Endothelial cell of umbilical vein (primary cell): Measurements from ENCODE around the gene TOPAZ1. TPM values are rescaled to one million over a fixed set of nuclear protein-coding genes. Genes with fewer than 3 reads are reported as not detected.

Experiments used
- BruUV-seq: library from RNA; stranded (reverse); fragments of 400-500 nt; replicated peaks from 2 replicates; lab custom pipeline; 2021; lab: Mats Ljungman, UMichigan
- CTCF ChIA-PET: fragments of 300-600, 350-600 bp; sonication (Branson Sonifier 250); formaldehyde crosslinking; loops from one replicate; lab custom pipeline; 2021; ENCODE audit warnings: antibody characterized with exemption, inconsistent platforms; lab: Charles Lee
- POLR2A ChIA-PET: fragments of 300-600, 350-600 bp; sonication (Branson Sonifier 250); formaldehyde crosslinking; loops from one replicate; lab custom pipeline; 2021; ENCODE audit warnings: antibody characterized with exemption, inconsistent platforms; lab: Charles Lee
- DNase-seq: peaks from one replicate; pipeline ENCODE4 v3.0.0-alpha.2; 2011; ENCODE audit warnings: low read depth, low spot score
- FAIRE-seq: peaks from 2 replicates; lab custom pipeline; 2011; peaks lifted over from hg19 to GRCh38; lab: Jason Lieb, UNC
- H2AFZ ChIP-seq: 2 replicates; pipeline ENCODE4 v1.6.0; 2012; ENCODE audit warnings: low read depth, low read length, control low read depth, inconsistent platforms
- H3K27ac ChIP-seq: 2 replicates; pipeline ENCODE4 v1.5.1; 2011; ENCODE audit warnings: low read depth, mild to moderate bottlenecking, control low read depth, low read length, moderate library complexity; ENCODE audit not compliant: insufficient read depth
- H3K27me3 ChIP-seq, 2 experiments: 2 replicates each; pipeline versions ENCODE4 v1.6.0 to v1.6.1; 2011; ENCODE audit warnings: low read length in 2 of 2, mixed read lengths in 1 of 2; ENCODE audit not compliant: control insufficient read depth in 2 of 2, insufficient read depth in 2 of 2
- H3K36me3 ChIP-seq, 2 experiments: 2 replicates in 1 of 2; 3 replicates in 1 of 2; pipeline ENCODE4 v1.5.1; 2011; ENCODE audit warnings: low read length in 2 of 2, mild to moderate bottlenecking in 1 of 2, moderate library complexity in 1 of 2; ENCODE audit not compliant: control insufficient read depth in 2 of 2, insufficient read depth in 2 of 2; ENCODE audit errors: extremely low read depth in 1 of 2
- H3K4me1 ChIP-seq: 3 replicates; pipeline ENCODE4 v1.5.1; 2011; ENCODE audit warnings: mild to moderate bottlenecking, low read length; ENCODE audit not compliant: control insufficient read depth, insufficient read depth; ENCODE audit errors: extremely low read depth
- H3K4me2 ChIP-seq: 2 replicates; pipeline ENCODE4 v1.6.1; 2011; ENCODE audit warnings: low read length, control low read depth, mixed read lengths; ENCODE audit not compliant: insufficient read depth
- H3K4me3 ChIP-seq, 3 experiments: fragments of 200-600 bp in 1 of 3; sonication (generic), shearing (Covaris generic) in 1 of 3; replicated peaks in 1 of 3; 2 replicates each; pipeline ENCODE4 v1.5.1; 2011 to 2016; ENCODE audit warnings: control low read depth in 3 of 3, low read length in 3 of 3, mild to moderate bottlenecking in 2 of 3, inconsistent platforms in 1 of 3, low read depth in 1 of 3, moderate library complexity in 1 of 3; ENCODE audit not compliant: insufficient read depth in 1 of 3
- H3K79me2 ChIP-seq: 2 replicates; pipeline ENCODE4 v1.6.0; 2012; ENCODE audit warnings: low read length, inconsistent platforms; ENCODE audit not compliant: control insufficient read depth, insufficient read depth
- H3K9ac ChIP-seq: replicated peaks from 2 replicates; pipeline ENCODE3; 2011; ENCODE audit warnings: low read length, control low read depth; ENCODE audit not compliant: insufficient read depth; ENCODE audit errors: extremely low read depth
- H3K9me1 ChIP-seq: replicated peaks from 3 replicates; pipeline ENCODE4 v1.6.0; 2011; ENCODE audit warnings: mild to moderate bottlenecking, low read length; ENCODE audit not compliant: control insufficient read depth, insufficient read depth; ENCODE audit errors: extremely low read depth
- H3K9me3 ChIP-seq: replicated peaks from 2 replicates; pipeline ENCODE4 v1.5.1; 2012; ENCODE audit warnings: low read length, inconsistent platforms; ENCODE audit not compliant: control insufficient read depth, insufficient read depth
- H4K20me1 ChIP-seq: replicated peaks from 2 replicates; pipeline ENCODE3; 2011; ENCODE audit warnings: mild to moderate bottlenecking, low read length; ENCODE audit not compliant: control insufficient read depth, insufficient read depth; ENCODE audit errors: extremely low read depth
- EZH2 ChIP-seq: IDR thresholded peaks from 2 replicates; pipeline ENCODE4 v1.6.1; 2012; ENCODE audit warnings: borderline replicate concordance, low read depth, mild to moderate bottlenecking, moderate library complexity, low read length, inconsistent platforms; ENCODE audit not compliant: severe bottlenecking
- FOS ChIP-seq: IDR thresholded peaks from 2 replicates; pipeline ENCODE4 v1.6.1; 2011; ENCODE audit warnings: mild to moderate bottlenecking, low read length, moderate library complexity, borderline replicate concordance; ENCODE audit not compliant: insufficient read depth
- GATA2 ChIP-seq: IDR thresholded peaks from 2 replicates; pipeline ENCODE4 v1.7.0; 2011; ENCODE audit warnings: low read depth, mild to moderate bottlenecking, moderate library complexity, mixed read lengths, low read length; ENCODE audit not compliant: insufficient read length, insufficient read depth
- JUN ChIP-seq: IDR thresholded peaks from 2 replicates; pipeline ENCODE4 v1.6.1; 2011; ENCODE audit warnings: borderline replicate concordance, low read depth; ENCODE audit not compliant: insufficient read length, insufficient read depth
- MAX ChIP-seq: IDR thresholded peaks from 2 replicates; pipeline ENCODE4 v1.6.1; 2011; ENCODE audit not compliant: insufficient read depth, insufficient read length
- MYC ChIP-seq: IDR thresholded peaks from one replicate; pipeline ENCODE4 v1.6.1; 2011; ENCODE audit warnings: mild to moderate bottlenecking, low read depth, low read length
- POLR2A ChIP-seq: IDR thresholded peaks from 2 replicates; pipeline ENCODE4 v1.6.1; 2012; ENCODE audit warnings: low read depth, mild to moderate bottlenecking, control low read depth, low read length
- POLR2AphosphoS5 ChIP-seq: IDR thresholded peaks from 2 replicates; pipeline ENCODE4 v1.6.1; 2012; ENCODE audit warnings: low read depth, mild to moderate bottlenecking, control low read depth, low read length, moderate library complexity; ENCODE audit not compliant: insufficient read depth
- dilution Hi-C: fragments of 300-500 bp; cut with MboI; formaldehyde crosslinking; loops from one replicate; pipeline ENCODE4 v1.15.0; 2019; ENCODE audit warnings: low sequenced_read_pairs; ENCODE audit not compliant: extremely low pct_ligation_motif_present
- intact Hi-C: fragments of 100-400 bp; cut with micrococcal nuclease; formaldehyde crosslinking; loops from one replicate; pipeline ENCODE4 v1.10.0; 2022
- polyA plus RNA-seq, 4 experiments: library from polyadenylated mRNA; depleted of rRNA in 3 of 4; stranded (reverse) in 3 of 4; unstranded in 1 of 4; fragments of >200 nt; gene quantifications; 2 replicates each; pipeline versions ENCODE4 v1.2.1 to v1.2.3, GENCODE V29; 2011 to 2012; ENCODE audit warnings: missing spikeins in 1 of 4
- total RNA-seq: library from RNA; stranded (reverse); gene quantifications from 2 replicates; pipeline ENCODE4 v1.2.3, GENCODE V29; 2021
- TF ChIP-seq, protein P1 (sequence below), 2 donors: IDR thresholded peaks; 1 replicate in 1 of 2; 2 replicates in 1 of 2; pipeline ENCODE4 v1.5.1; 2011; ENCODE audit warnings: low read length in 2 of 2, mild to moderate bottlenecking in 2 of 2, moderate library complexity in 2 of 2, control low read depth in 1 of 2, inconsistent platforms in 1 of 2, low read depth in 1 of 2; ENCODE audit not compliant: insufficient read depth in 1 of 2; ENCODE audit errors: extremely low read depth in 1 of 2

TOPAZ1 gene
- total and polyA plus RNA-seq, 2 donors (not counting 3 experiments of a cell fraction or from before 2014, with no cell fraction given) = not detected

DNA sequence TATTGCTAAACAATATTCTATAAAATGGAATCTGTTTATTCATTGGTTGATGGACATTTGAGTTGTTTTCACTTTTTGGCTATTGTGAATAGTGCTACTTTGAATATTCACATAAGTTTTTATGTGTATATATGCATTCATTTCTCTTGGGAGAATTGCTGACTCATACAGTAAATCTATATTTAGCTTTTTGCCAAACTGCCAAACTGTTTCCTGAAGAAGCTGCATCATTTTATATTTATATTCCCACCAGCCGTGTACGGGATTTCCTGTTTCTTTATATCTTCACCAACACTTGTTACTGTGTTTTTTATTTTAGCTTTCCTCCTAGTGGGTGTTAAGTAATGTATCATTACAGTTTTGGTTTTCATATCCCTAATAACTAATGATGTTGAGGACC lies 84.3 kb downstream of the TOPAZ1 start:
- H2AFZ ChIP-seq = no peak overlapping the region
- no peak overlapping the region for H3K4me2 ChIP-seq
- ChIA-PET POLR2A (no interaction called here), CTCF (no interaction called here)
- peaks cover 2% of the 10 kb centered on the region for H3K9me1 ChIP-seq
- no peak overlapping the region for H3K4me3 ChIP-seq
- H3K27ac ChIP-seq = no peak overlapping the region
- FAIRE-seq (no peak), DNase-seq (peak; percentile 12)
- H3K27me3 ChIP-seq = peaks cover 3 to 4% of the 10 kb centered on the region in 2 experiments
- H3K79me2 ChIP-seq = no peaks in the 10 kb centered on the region
- no peak overlapping the region for H3K9ac ChIP-seq
- no peaks in the 10 kb centered on the region for H3K36me3 ChIP-seq
- intact Hi-C loops (loop anchor here (10.0 kb wide), 1 partner anchor 299 kb away; the partner anchor contains the start of gene ZNF197), dilution Hi-C loops (no loop called here)
- no peaks in the 10 kb centered on the region for H3K9me3 ChIP-seq
- H4K20me1 ChIP-seq = no peaks in the 10 kb centered on the region
- H3K4me1 ChIP-seq = no peaks in the 10 kb centered on the region
- no TSS peak for BruUV-seq
- TF ChIP-seq JUN (no peak), FOS (no peak), MAX (no peak), EZH2 (no peak), POLR2A (no peak), MYC (no peak), POLR2AphosphoS5 (no peak), GATA2 (no peak)
- TF ChIP-seq, protein P1, sequence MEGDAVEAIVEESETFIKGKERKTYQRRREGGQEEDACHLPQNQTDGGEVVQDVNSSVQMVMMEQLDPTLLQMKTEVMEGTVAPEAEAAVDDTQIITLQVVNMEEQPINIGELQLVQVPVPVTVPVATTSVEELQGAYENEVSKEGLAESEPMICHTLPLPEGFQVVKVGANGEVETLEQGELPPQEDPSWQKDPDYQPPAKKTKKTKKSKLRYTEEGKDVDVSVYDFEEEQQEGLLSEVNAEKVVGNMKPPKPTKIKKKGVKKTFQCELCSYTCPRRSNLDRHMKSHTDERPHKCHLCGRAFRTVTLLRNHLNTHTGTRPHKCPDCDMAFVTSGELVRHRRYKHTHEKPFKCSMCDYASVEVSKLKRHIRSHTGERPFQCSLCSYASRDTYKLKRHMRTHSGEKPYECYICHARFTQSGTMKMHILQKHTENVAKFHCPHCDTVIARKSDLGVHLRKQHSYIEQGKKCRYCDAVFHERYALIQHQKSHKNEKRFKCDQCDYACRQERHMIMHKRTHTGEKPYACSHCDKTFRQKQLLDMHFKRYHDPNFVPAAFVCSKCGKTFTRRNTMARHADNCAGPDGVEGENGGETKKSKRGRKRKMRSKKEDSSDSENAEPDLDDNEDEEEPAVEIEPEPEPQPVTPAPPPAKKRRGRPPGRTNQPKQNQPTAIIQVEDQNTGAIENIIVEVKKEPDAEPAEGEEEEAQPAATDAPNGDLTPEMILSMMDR (IDR thresholded peaks at IDR 0.05; ENCODE audit: extremely low read depth in 1 of 2, insufficient read depth in 1 of 2, low read depth in 1 of 2, low read length in 2 of 2) = no peak
